HL-60 (cell line): ENCODE data around the gene PAQR5.

Experiments
- DNase-seq, 2 experiments: peaks; one replicate each; pipeline ENCODE4 v3.0.0-alpha.2; 2010 to 2020; ENCODE audit warnings: low read depth in 1 of 2, low spot score in 1 of 2
- H3K27ac ChIP-seq: fragments of 250-450 bp; sonication (Bioruptor Pico); replicated peaks from 2 replicates; pipeline ENCODE4 v1.5.1; 2020; ENCODE audit warnings: mild to moderate bottlenecking, moderate library complexity
- H3K27me3 ChIP-seq: fragments of 250-450 bp; sonication (Bioruptor Pico); 2 replicates; pipeline ENCODE4 v1.5.1; 2021; ENCODE audit warnings: mild to moderate bottlenecking, moderate library complexity; ENCODE audit not compliant: insufficient read depth, poor library complexity, severe bottlenecking
- H3K4me3 ChIP-seq: replicated peaks from 2 replicates; pipeline ENCODE4 v1.5.1; 2011; ENCODE audit warnings: mild to moderate bottlenecking, control low read depth, low read length; ENCODE audit not compliant: insufficient read depth
- CTCF ChIP-seq: IDR thresholded peaks from one replicate; pipeline ENCODE4 v1.5.1; 2011; ENCODE audit warnings: low read length, control low read depth, inconsistent platforms; ENCODE audit not compliant: insufficient read depth
- GABPA ChIP-seq: IDR thresholded peaks from 2 replicates; pipeline ENCODE4 v1.6.1; 2012; ENCODE audit warnings: low read depth
- REST ChIP-seq: IDR thresholded peaks from 2 replicates; pipeline ENCODE4 v1.6.1; 2012; ENCODE audit warnings: low read depth; ENCODE audit not compliant: insufficient replicate concordance
- SPI1 ChIP-seq: IDR thresholded peaks from 2 replicates; pipeline ENCODE4 v1.6.1; 2012; ENCODE audit warnings: low read depth, mild to moderate bottlenecking, borderline replicate concordance

PAQR5 gene

GRCh38 chr15:69369631-69370030, 70.9 kb downstream of the PAQR5 start:
- TF ChIP-seq CTCF (no peak), REST (no peak), SPI1 (no peak)
- DNase-seq = no peak
- Histone ChIP-seq H3K4me3 (no peak overlapping the region), H3K27ac (no peak overlapping the region), H3K27me3 (no peaks in the 10 kb centered on the region)

GRCh38 chr15:69373406-69373805, 74.7 kb downstream of the PAQR5 start:
- H3K27ac ChIP-seq = no peak overlapping the region

GRCh38 chr15:69375151-69375790, 76.6 kb downstream of the PAQR5 start:
- H3K27me3 ChIP-seq = no peaks in the 10 kb centered on the region
- no peak overlapping the region for H3K4me3 ChIP-seq
- DNase-seq = no peak
- TF ChIP-seq REST = no peak
- H3K27ac ChIP-seq = no peak overlapping the region

More at GRCh38 chr15:69373406-69373805, 74.7 kb downstream of the PAQR5 start:
- Histone ChIP-seq H3K27me3 (no peaks in the 10 kb centered on the region), H3K4me3 (no peak overlapping the region)
- DNase-seq = no peak
- TF ChIP-seq GABPA (no peak), REST (no peak), CTCF (no peak), SPI1 (no peak)
